GM18868 (cell line): ENCODE results near the gene ELK3.
"Not testable (repeated sequence)": the region's sequence is repeated elsewhere in the genome, so short reads cannot be mapped to it uniquely, and the experiment has no call there.

Experiments
- ATAC-seq: cut with Tn5 transposase; IDR thresholded peaks from one replicate; pipeline ENCODE4 v1.9.1; 2021; ENCODE audit warnings: mild to moderate bottlenecking, moderate library complexity; ENCODE audit not compliant: unreplicated experiment

The ELK3 gene

GRCh38 chr12:96302687-96303310 is 108.6 kb downstream of the ELK3 start:
- no peak for ATAC-seq

- ATAC-seq, result no peak
Measured at GRCh38 chr12:96303653-96304052, 109.5 kb downstream of the ELK3 start.

GRCh38 chr12:96305665-96306064 is 111.5 kb downstream of the ELK3 start:
- no peak for ATAC-seq

- no peak for ATAC-seq
Measured at GRCh38 chr12:96308881-96309280, 114.7 kb downstream of the ELK3 start.

- no peak for ATAC-seq
Measured at GRCh38 chr12:96310067-96310466, 115.9 kb downstream of the ELK3 start.

- no peak for ATAC-seq
Measured at GRCh38 chr12:96311191-96311590, 117.0 kb downstream of the ELK3 start.

GRCh38 chr12:96313606-96314005 is 119.4 kb downstream of the ELK3 start:
- ATAC-seq, result no peak

- ATAC-seq, result no peak
Measured at GRCh38 chr12:96314723-96315122, 120.5 kb downstream of the ELK3 start.

GRCh38 chr12:96315741-96316481 is 121.7 kb downstream of the ELK3 start:
- peak; percentile 55 for ATAC-seq

- ATAC-seq, result not testable (repeated sequence)
Measured at GRCh38 chr12:96317801-96318200, 123.6 kb downstream of the ELK3 start.
